H1 (cell line): ENCODE data around the gene SLC1A7. TPM values are rescaled to one million over a fixed set of nuclear protein-coding genes. Genes with fewer than 3 reads are reported as not detected.

Experiments
- BACH1 ChIP-seq: IDR thresholded peaks from 2 replicates; pipeline ENCODE4 v1.6.1; 2012; ENCODE audit warnings: low read length, improper control_type of control experiment
- CEBPB ChIP-seq: IDR thresholded peaks from 2 replicates; pipeline ENCODE4 v1.6.1; 2012; ENCODE audit warnings: low read depth, low read length
- SIN3A ChIP-seq, 2 experiments: IDR thresholded peaks in 1 of 2; conservative IDR thresholded peaks in 1 of 2; 2 replicates each; pipeline ENCODE4 v1.6.1; 2011 to 2012; ENCODE audit warnings: low read length in 2 of 2, improper control_type of control experiment in 1 of 2, low read depth in 1 of 2, mild to moderate bottlenecking in 1 of 2
- SUZ12 ChIP-seq: fragments of 200-600 bp; sonication (generic); IDR thresholded peaks from 2 replicates; pipeline ENCODE4 v1.6.1; 2012; ENCODE audit warnings: mild to moderate bottlenecking, inconsistent platforms, low read length, moderate library complexity, mixed read lengths
- polyA plus RNA-seq, 7 experiments: library from polyadenylated mRNA; depleted of rRNA in 3 of 7; stranded (reverse) in 5 of 7; unstranded in 2 of 7; fragments of >200 nt in 5 of 7; fragments of 200-250 nt in 2 of 7; gene quantifications; 1 replicate in 5 of 7; 2 replicates in 1 of 7; 4 replicates in 1 of 7; pipeline versions ENCODE4 v1.2.1 to v1.2.3, GENCODE V29; 2011 to 2013; ENCODE audit warnings: missing spikeins in 2 of 7, mixed read lengths in 2 of 7
- total RNA-seq: library from RNA; stranded (reverse); fragmentation: NEBNext Ultra II Directional; extraction: Animal tissue kit (Norgen Biotek cat#: 25700); gene quantifications from 2 replicates; pipeline ENCODE4 v1.2.1, GENCODE V29; 2021
- TF ChIP-seq, protein P1 (sequence below): fragments of 300-600 bp; sonication (generic); IDR thresholded peaks from 2 replicates; pipeline ENCODE4 v1.7.1; 2012; ENCODE audit warnings: low read length, moderate library complexity, mild to moderate bottlenecking, inconsistent platforms; ENCODE audit not compliant: insufficient replicate concordance

The SLC1A7 gene
- total and polyA plus RNA-seq, 2 of the 8 experiments (the other 6 are each of a cell fraction or from before 2014, with no cell fraction given): not detected

DNA sequence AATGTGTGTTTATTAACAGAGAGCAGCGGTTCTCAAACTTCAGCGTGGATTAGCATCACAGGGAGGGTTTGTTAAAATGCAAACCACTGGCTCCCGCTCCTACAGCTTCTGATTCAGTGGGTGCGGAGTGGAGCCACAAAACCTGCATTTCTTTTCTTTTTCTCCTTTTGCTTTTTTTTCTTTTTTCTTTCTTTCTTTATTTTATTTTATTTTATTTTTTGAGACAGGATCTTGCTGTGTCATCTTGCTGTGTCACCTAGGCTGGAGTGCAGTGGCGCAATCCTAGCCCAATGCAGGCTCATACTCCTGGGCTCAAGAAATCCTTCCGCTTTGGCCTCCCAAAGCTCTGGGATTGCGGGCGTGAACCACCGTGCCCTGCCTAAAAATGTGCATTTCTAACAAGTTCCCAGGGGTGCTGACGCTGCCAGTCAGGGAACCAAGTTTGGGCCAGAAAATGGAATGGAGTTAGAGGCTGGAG, 20.9 kb upstream of the SLC1A7 start (continued):
- TF ChIP-seq, protein P1, sequence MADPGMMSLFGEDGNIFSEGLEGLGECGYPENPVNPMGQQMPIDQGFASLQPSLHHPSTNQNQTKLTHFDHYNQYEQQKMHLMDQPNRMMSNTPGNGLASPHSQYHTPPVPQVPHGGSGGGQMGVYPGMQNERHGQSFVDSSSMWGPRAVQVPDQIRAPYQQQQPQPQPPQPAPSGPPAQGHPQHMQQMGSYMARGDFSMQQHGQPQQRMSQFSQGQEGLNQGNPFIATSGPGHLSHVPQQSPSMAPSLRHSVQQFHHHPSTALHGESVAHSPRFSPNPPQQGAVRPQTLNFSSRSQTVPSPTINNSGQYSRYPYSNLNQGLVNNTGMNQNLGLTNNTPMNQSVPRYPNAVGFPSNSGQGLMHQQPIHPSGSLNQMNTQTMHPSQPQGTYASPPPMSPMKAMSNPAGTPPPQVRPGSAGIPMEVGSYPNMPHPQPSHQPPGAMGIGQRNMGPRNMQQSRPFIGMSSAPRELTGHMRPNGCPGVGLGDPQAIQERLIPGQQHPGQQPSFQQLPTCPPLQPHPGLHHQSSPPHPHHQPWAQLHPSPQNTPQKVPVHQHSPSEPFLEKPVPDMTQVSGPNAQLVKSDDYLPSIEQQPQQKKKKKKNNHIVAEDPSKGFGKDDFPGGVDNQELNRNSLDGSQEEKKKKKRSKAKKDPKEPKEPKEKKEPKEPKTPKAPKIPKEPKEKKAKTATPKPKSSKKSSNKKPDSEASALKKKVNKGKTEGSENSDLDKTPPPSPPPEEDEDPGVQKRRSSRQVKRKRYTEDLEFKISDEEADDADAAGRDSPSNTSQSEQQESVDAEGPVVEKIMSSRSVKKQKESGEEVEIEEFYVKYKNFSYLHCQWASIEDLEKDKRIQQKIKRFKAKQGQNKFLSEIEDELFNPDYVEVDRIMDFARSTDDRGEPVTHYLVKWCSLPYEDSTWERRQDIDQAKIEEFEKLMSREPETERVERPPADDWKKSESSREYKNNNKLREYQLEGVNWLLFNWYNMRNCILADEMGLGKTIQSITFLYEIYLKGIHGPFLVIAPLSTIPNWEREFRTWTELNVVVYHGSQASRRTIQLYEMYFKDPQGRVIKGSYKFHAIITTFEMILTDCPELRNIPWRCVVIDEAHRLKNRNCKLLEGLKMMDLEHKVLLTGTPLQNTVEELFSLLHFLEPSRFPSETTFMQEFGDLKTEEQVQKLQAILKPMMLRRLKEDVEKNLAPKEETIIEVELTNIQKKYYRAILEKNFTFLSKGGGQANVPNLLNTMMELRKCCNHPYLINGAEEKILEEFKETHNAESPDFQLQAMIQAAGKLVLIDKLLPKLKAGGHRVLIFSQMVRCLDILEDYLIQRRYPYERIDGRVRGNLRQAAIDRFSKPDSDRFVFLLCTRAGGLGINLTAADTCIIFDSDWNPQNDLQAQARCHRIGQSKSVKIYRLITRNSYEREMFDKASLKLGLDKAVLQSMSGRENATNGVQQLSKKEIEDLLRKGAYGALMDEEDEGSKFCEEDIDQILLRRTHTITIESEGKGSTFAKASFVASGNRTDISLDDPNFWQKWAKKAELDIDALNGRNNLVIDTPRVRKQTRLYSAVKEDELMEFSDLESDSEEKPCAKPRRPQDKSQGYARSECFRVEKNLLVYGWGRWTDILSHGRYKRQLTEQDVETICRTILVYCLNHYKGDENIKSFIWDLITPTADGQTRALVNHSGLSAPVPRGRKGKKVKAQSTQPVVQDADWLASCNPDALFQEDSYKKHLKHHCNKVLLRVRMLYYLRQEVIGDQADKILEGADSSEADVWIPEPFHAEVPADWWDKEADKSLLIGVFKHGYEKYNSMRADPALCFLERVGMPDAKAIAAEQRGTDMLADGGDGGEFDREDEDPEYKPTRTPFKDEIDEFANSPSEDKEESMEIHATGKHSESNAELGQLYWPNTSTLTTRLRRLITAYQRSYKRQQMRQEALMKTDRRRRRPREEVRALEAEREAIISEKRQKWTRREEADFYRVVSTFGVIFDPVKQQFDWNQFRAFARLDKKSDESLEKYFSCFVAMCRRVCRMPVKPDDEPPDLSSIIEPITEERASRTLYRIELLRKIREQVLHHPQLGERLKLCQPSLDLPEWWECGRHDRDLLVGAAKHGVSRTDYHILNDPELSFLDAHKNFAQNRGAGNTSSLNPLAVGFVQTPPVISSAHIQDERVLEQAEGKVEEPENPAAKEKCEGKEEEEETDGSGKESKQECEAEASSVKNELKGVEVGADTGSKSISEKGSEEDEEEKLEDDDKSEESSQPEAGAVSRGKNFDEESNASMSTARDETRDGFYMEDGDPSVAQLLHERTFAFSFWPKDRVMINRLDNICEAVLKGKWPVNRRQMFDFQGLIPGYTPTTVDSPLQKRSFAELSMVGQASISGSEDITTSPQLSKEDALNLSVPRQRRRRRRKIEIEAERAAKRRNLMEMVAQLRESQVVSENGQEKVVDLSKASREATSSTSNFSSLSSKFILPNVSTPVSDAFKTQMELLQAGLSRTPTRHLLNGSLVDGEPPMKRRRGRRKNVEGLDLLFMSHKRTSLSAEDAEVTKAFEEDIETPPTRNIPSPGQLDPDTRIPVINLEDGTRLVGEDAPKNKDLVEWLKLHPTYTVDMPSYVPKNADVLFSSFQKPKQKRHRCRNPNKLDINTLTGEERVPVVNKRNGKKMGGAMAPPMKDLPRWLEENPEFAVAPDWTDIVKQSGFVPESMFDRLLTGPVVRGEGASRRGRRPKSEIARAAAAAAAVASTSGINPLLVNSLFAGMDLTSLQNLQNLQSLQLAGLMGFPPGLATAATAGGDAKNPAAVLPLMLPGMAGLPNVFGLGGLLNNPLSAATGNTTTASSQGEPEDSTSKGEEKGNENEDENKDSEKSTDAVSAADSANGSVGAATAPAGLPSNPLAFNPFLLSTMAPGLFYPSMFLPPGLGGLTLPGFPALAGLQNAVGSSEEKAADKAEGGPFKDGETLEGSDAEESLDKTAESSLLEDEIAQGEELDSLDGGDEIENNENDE: no peak
- TF ChIP-seq BACH1 (peak; percentile 94), CEBPB (peak; percentile 86), SIN3A (conservative IDR thresholded peaks at IDR 0.05 in 1 of 2, IDR thresholded peaks at IDR 0.05 in 1 of 2; ENCODE audit: low read depth in 1 of 2, low read length in 2 of 2) (no peak), SUZ12 (no peak)
